HK-2 (cell line): ENCODE results near the gene IDS.
"Not testable (repeated sequence)": the region's sequence is repeated elsewhere in the genome, so short reads cannot be mapped to it uniquely, and the experiment has no call there.

ENCODE experiments used
- DNase-seq: peaks from one replicate; pipeline ENCODE4 v3.0.0-alpha.2; 2018; ENCODE audit not compliant: unreplicated experiment

The IDS gene

GRCh38 chrX:149498767-149499166, 6.3 kb downstream of the IDS start:
- no peak for DNase-seq

GRCh38 chrX:149497626-149498025, 7.5 kb downstream of the IDS start:
- no peak for DNase-seq

GRCh38 chrX:149497054-149497453, 8.1 kb downstream of the IDS start:
- no peak for DNase-seq

- peak; percentile 64 for DNase-seq
Observed at GRCh38 chrX:149495573-149496071, 9.5 kb downstream of the IDS start.

- no peak for DNase-seq
Observed at GRCh38 chrX:149494844-149495565, 10.1 kb downstream of the IDS start.

GRCh38 chrX:149493567-149494562, 11.2 kb downstream of the IDS start:
- peak; percentile 34 for DNase-seq

- no peak for DNase-seq
Observed at GRCh38 chrX:149491812-149492211, 13.3 kb downstream of the IDS start.

- no peak for DNase-seq
Observed at GRCh38 chrX:149490100-149490499, 15.0 kb downstream of the IDS start.

- DNase-seq = not testable (repeated sequence)
Observed at GRCh38 chrX:149488411-149489052, 16.6 kb downstream of the IDS start.

GRCh38 chrX:149488008-149488407, 17.1 kb downstream of the IDS start:
- not testable (repeated sequence) for DNase-seq

- no peak for DNase-seq
Observed at GRCh38 chrX:149487292-149487691, 17.8 kb downstream of the IDS start.

GRCh38 chrX:149476513-149476912, 28.6 kb downstream of the IDS start:
- DNase-seq = no peak

GRCh38 chrX:149473966-149474365, 31.1 kb downstream of the IDS start:
- no peak for DNase-seq

GRCh38 chrX:149473092-149473491, 32.0 kb downstream of the IDS start:
- no peak for DNase-seq

- DNase-seq = no peak
Observed at GRCh38 chrX:149472625-149473024, 32.5 kb downstream of the IDS start.

GRCh38 chrX:149471397-149471796, 33.7 kb downstream of the IDS start:
- DNase-seq = no peak

- peak; percentile 82 for DNase-seq
Observed at GRCh38 chrX:149470955-149471354, 34.2 kb downstream of the IDS start.

- DNase-seq = no peak
Observed at GRCh38 chrX:149469406-149469805, 35.7 kb downstream of the IDS start.

- no peak for DNase-seq
Observed at GRCh38 chrX:149467920-149468319, 37.2 kb downstream of the IDS start.

GRCh38 chrX:149467461-149467860, 37.6 kb downstream of the IDS start:
- no peak for DNase-seq

GRCh38 chrX:149462849-149463248, 42.3 kb downstream of the IDS start:
- DNase-seq = no peak

GRCh38 chrX:149461746-149462145, 43.4 kb downstream of the IDS start:
- no peak for DNase-seq
